H9 (cell line): Measurements from ENCODE around the gene GAN. TPM values are rescaled to one million over a fixed set of nuclear protein-coding genes. Genes with fewer than 3 reads are reported as not detected.
A peak's percentile ranks its signal among the peaks of the same experiment; 100 is the strongest.

ENCODE experiments used
- DNase-seq: peaks from one replicate; pipeline ENCODE4 v3.0.0-alpha.2; 2017
- H2AFZ ChIP-seq: one replicate; pipeline ENCODE4 v1.6.1; 2013; ENCODE audit warnings: mild to moderate bottlenecking, low read length, control low read depth, moderate library complexity
- H2AK5ac ChIP-seq: 2 replicates; pipeline ENCODE4 v1.6.1; 2013; ENCODE audit warnings: low read length, control low read depth, mixed read lengths; ENCODE audit not compliant: insufficient read length
- H2BK120ac ChIP-seq: one replicate; pipeline ENCODE4 v1.6.1; 2013; ENCODE audit warnings: low read depth, mild to moderate bottlenecking, low read length, control low read depth, inconsistent platforms; ENCODE audit not compliant: poor library complexity, severe bottlenecking
- H2BK12ac ChIP-seq: 2 replicates; pipeline ENCODE4 v1.6.1; 2013; ENCODE audit warnings: low read length, control low read depth, mixed read lengths, low read depth; ENCODE audit not compliant: insufficient read length
- H2BK15ac ChIP-seq: 2 replicates; pipeline ENCODE4 v1.6.1; 2013; ENCODE audit warnings: low read depth, low read length, control low read depth
- H2BK20ac ChIP-seq: one replicate; pipeline ENCODE4 v1.6.1; 2013; ENCODE audit warnings: low read depth, mild to moderate bottlenecking, low read length, control low read depth, inconsistent platforms; ENCODE audit not compliant: poor library complexity, severe bottlenecking
- H2BK5ac ChIP-seq: 2 replicates; pipeline ENCODE4 v1.6.1; 2013; ENCODE audit warnings: low read length, control low read depth, mixed read lengths; ENCODE audit not compliant: insufficient read length
- H3K14ac ChIP-seq: 2 replicates; pipeline ENCODE4 v1.6.1; 2013; ENCODE audit warnings: low read length, control low read depth; ENCODE audit not compliant: insufficient read depth
- H3K18ac ChIP-seq: 2 replicates; pipeline ENCODE4 v1.6.1; 2013; ENCODE audit warnings: low read depth, mild to moderate bottlenecking, mixed read lengths, low read length, control low read depth; ENCODE audit not compliant: insufficient read length
- H3K23ac ChIP-seq: 2 replicates; pipeline ENCODE4 v1.6.1; 2013; ENCODE audit warnings: low read length, control low read depth, mixed read lengths, low read depth; ENCODE audit not compliant: insufficient read length
- H3K23me2 ChIP-seq: 2 replicates; pipeline ENCODE4 v1.6.1; 2013; ENCODE audit warnings: low read depth, mild to moderate bottlenecking, mixed read lengths, low read length, control low read depth; ENCODE audit not compliant: insufficient read length, poor library complexity, severe bottlenecking
- H3K27ac ChIP-seq: 2 replicates; pipeline ENCODE4 v1.5.1; 2013; ENCODE audit warnings: low read length, control low read depth, mixed read lengths, low read depth; ENCODE audit not compliant: insufficient read length
- H3K27me3 ChIP-seq: 2 replicates; pipeline ENCODE4 v1.6.1; 2013; ENCODE audit warnings: low read length, control low read depth, inconsistent platforms; ENCODE audit not compliant: insufficient read depth
- H3K4ac ChIP-seq: 2 replicates; pipeline ENCODE4 v1.6.1; 2013; ENCODE audit warnings: low read depth, mild to moderate bottlenecking, control low read depth, inconsistent platforms, low read length, moderate library complexity
- H3K4me1 ChIP-seq: 2 replicates; pipeline ENCODE4 v1.6.1; 2013; ENCODE audit warnings: low read length, control low read depth, inconsistent platforms; ENCODE audit not compliant: insufficient read depth
- H3K4me2 ChIP-seq: 2 replicates; pipeline ENCODE4 v1.6.1; 2013; ENCODE audit warnings: low read length, control low read depth, mixed read lengths; ENCODE audit not compliant: insufficient read length, insufficient read depth
- H3K56ac ChIP-seq: 2 replicates; pipeline ENCODE4 v1.6.1; 2013; ENCODE audit warnings: low read depth, mild to moderate bottlenecking, mixed read lengths, low read length, control low read depth; ENCODE audit not compliant: insufficient read length
- H3K79me1 ChIP-seq: 2 replicates; pipeline ENCODE4 v1.6.1; 2013; ENCODE audit warnings: low read depth, mild to moderate bottlenecking, moderate library complexity, low read length, control low read depth, inconsistent platforms; ENCODE audit not compliant: insufficient read depth, poor library complexity, severe bottlenecking
- H3K79me2 ChIP-seq: 2 replicates; pipeline ENCODE4 v1.6.1; 2013; ENCODE audit warnings: low read length, control low read depth, inconsistent platforms; ENCODE audit not compliant: insufficient read depth
- H3K9ac ChIP-seq: 2 replicates; pipeline ENCODE4 v1.6.1; 2013; ENCODE audit warnings: low read length, control low read depth, mixed read lengths; ENCODE audit not compliant: insufficient read length; ENCODE audit errors: extremely low read depth
- H3K9me3 ChIP-seq: one replicate; pipeline ENCODE4 v1.6.1; 2013; ENCODE audit warnings: low read depth, low read length, inconsistent platforms; ENCODE audit not compliant: control insufficient read depth
- H3T11ph ChIP-seq: one replicate; pipeline ENCODE4 v1.6.1; 2013; ENCODE audit warnings: mild to moderate bottlenecking, low read length, control low read depth, inconsistent platforms
- H4K20me1 ChIP-seq: one replicate; pipeline ENCODE4 v1.6.1; 2013; ENCODE audit not compliant: control insufficient read depth, insufficient read length, insufficient read depth
- H4K5ac ChIP-seq: 2 replicates; pipeline ENCODE4 v1.6.1; 2013; ENCODE audit warnings: low read depth, mild to moderate bottlenecking, mixed read lengths, low read length, control low read depth; ENCODE audit not compliant: insufficient read length
- H4K8ac ChIP-seq: replicated peaks from 2 replicates; pipeline ENCODE4 v1.6.1; 2013; ENCODE audit warnings: low read length, control low read depth, mixed read lengths, low read depth; ENCODE audit not compliant: insufficient read length
- H4K91ac ChIP-seq: 2 replicates; pipeline ENCODE4 v1.6.1; 2013; ENCODE audit warnings: low read depth, mild to moderate bottlenecking, moderate library complexity, mixed read lengths, low read length, control low read depth; ENCODE audit not compliant: insufficient read length
- H3K27ac Mint-ChIP-seq, 3 experiments: 2 replicates in 2 of 3; 3 replicates in 1 of 3; pipeline ENCODE4 v1.8.0; 2020 to 2021; ENCODE audit warnings: mixed read lengths in 3 of 3, mild to moderate bottlenecking in 1 of 3, moderate library complexity in 1 of 3
- H3K27me3 Mint-ChIP-seq: 2 replicates; pipeline ENCODE4 v1.8.0; 2021; ENCODE audit warnings: low read depth, mild to moderate bottlenecking, moderate library complexity, mixed read lengths
- H3K36me3 Mint-ChIP-seq, 3 experiments: 2 replicates in 2 of 3; 3 replicates in 1 of 3; pipeline ENCODE4 v1.8.0; 2020 to 2021; ENCODE audit warnings: low read depth in 3 of 3, mixed read lengths in 3 of 3; ENCODE audit not compliant: insufficient read depth in 1 of 3
- H3K4me1 Mint-ChIP-seq, 2 experiments: 2 replicates each; pipeline ENCODE4 v1.8.0; 2020; ENCODE audit warnings: mixed read lengths in 2 of 2
- H3K4me3 Mint-ChIP-seq, 2 experiments: 2 replicates in 1 of 2; 3 replicates in 1 of 2; pipeline ENCODE4 v1.8.0; 2020 to 2021; ENCODE audit warnings: mild to moderate bottlenecking in 2 of 2, mixed read lengths in 2 of 2, moderate library complexity in 1 of 2
- H3K9me3 Mint-ChIP-seq, 2 experiments: 2 replicates in 1 of 2; 3 replicates in 1 of 2; pipeline ENCODE4 v1.8.0; 2020; ENCODE audit warnings: mild to moderate bottlenecking in 2 of 2, mixed read lengths in 2 of 2, moderate library complexity in 1 of 2
- WGBS: extraction: QIAGEN DNeasy Blood & Tissue Kit; methylation state at CpG from one replicate; pipeline ENCODE4 v1.1.7; 2013; ENCODE audit warnings: missing lambda C conversion rate, low lambda C conversion rate, mixed read lengths; ENCODE audit not compliant: insufficient read length; ENCODE audit errors: extremely low coverage; 5-methylcytosine and 5-hydroxymethylcytosine counted together
- total RNA-seq: library from RNA; stranded (reverse); gene quantifications from 2 replicates; pipeline ENCODE4 v1.2.1, GENCODE V29; 2021
- TF ChIP-seq, protein P1 (sequence below): fragments of 200-600 bp; sonication (generic); conservative IDR thresholded peaks from 3 replicates; pipeline ENCODE4 v1.8.0; 2021; ENCODE audit warnings: antibody characterized with exemption, mild to moderate bottlenecking

GAN gene
- total RNA-seq, 1 experiment from 2014 or later: 20.9 TPM

DNA sequence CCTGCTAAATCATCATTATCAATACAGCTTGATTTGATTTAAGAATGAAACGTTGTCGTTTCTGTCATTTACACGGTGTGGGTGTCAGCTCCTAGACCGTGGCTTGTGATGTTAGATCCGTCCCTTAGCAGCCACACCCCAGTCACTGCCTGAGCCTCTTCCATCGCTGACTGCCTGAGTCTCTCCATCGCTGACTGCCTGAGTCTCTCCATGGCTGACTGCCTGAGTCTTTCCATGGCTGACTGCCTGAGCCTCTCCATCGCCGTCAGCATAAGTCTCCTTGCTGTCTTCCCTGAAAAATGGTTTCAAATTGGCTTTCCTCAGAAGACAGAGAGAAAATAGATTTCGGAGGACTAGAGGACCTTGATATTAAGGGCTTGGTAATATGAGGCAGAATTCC, 76.1 kb downstream of the GAN start:
- H2AFZ ChIP-seq: no peak overlapping the region
- Mint-ChIP-seq H3K4me3 (no peak overlapping the region), H3K27ac (peak overlapping the region in 1 of 3 experiments; percentile 22; a peak in 1 of 7 replicates), H3K4me1 (peaks cover 0 to 14% of the 10 kb centered on the region in 2 experiments; a peak in 1 of 4 replicates), H3K9me3 (no peaks in the 10 kb centered on the region), H3K36me3 (peaks cover 4 to 31% (median 23%) of the 10 kb centered on the region in 3 experiments; a peak in 6 of 7 replicates), H3K27me3 (no peaks in the 10 kb centered on the region)
- no peak overlapping the region for H2AK5ac ChIP-seq
- H3K27me3 ChIP-seq: no peaks in the 10 kb centered on the region
- H3K56ac ChIP-seq: no peak overlapping the region
- peak overlapping the region; percentile 77 for H3K23ac ChIP-seq
- H3K23me2 ChIP-seq: no peaks in the 10 kb centered on the region
- H3T11ph ChIP-seq: no peak overlapping the region
- TF ChIP-seq, protein P1, sequence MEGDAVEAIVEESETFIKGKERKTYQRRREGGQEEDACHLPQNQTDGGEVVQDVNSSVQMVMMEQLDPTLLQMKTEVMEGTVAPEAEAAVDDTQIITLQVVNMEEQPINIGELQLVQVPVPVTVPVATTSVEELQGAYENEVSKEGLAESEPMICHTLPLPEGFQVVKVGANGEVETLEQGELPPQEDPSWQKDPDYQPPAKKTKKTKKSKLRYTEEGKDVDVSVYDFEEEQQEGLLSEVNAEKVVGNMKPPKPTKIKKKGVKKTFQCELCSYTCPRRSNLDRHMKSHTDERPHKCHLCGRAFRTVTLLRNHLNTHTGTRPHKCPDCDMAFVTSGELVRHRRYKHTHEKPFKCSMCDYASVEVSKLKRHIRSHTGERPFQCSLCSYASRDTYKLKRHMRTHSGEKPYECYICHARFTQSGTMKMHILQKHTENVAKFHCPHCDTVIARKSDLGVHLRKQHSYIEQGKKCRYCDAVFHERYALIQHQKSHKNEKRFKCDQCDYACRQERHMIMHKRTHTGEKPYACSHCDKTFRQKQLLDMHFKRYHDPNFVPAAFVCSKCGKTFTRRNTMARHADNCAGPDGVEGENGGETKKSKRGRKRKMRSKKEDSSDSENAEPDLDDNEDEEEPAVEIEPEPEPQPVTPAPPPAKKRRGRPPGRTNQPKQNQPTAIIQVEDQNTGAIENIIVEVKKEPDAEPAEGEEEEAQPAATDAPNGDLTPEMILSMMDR: no peak
- no peak overlapping the region for H2BK15ac ChIP-seq
- no peak overlapping the region for H4K91ac ChIP-seq
- H3K18ac ChIP-seq: no peak overlapping the region
- no peak overlapping the region for H2BK5ac ChIP-seq
- no peak overlapping the region for H3K27ac ChIP-seq
- no peak overlapping the region for H4K8ac ChIP-seq
- no peak overlapping the region for H4K5ac ChIP-seq
- H3K4me1 ChIP-seq: no peaks in the 10 kb centered on the region
- no peak overlapping the region for H2BK120ac ChIP-seq
- no peaks in the 10 kb centered on the region for H3K79me1 ChIP-seq
- WGBS: no CpG with 5 or more reads among the region's 10 CpGs
- H3K9ac ChIP-seq: no peak overlapping the region
- no peaks in the 10 kb centered on the region for H3K79me2 ChIP-seq
- no peak for DNase-seq
- no peak overlapping the region for H2BK20ac ChIP-seq
- no peak overlapping the region for H3K14ac ChIP-seq
- H3K9me3 ChIP-seq: no peaks in the 10 kb centered on the region
- no peak overlapping the region for H2BK12ac ChIP-seq
- H3K4ac ChIP-seq: no peak overlapping the region
- H4K20me1 ChIP-seq: no peaks in the 10 kb centered on the region
- no peak overlapping the region for H3K4me2 ChIP-seq
